Measurements from ENCODE around the gene WFDC1.

The WFDC1 gene

GRCh38 chr16:84369105-84369504 lies 74.4 kb downstream of the WFDC1 start:
- Mint-ChIP-seq H3K4me1 (peaks cover 37% of the 10 kb centered on the region), H3K27ac (no peak overlapping the region), H3K36me3 (no peaks in the 10 kb centered on the region), H3K4me3 (no peak overlapping the region), H3K27me3 (peaks cover 75% of the 10 kb centered on the region), H3K9me3 (no peaks in the 10 kb centered on the region)
- CTCF ChIA-PET = interaction anchor here (0.9 kb wide), 1 partner anchor 61 kb away, joined by 3 read pairs; no protein-coding TSS in a partner anchor
- DNase-seq = no peak

- CTCF ChIA-PET = no interaction called here
- Mint-ChIP-seq H3K4me3 (no peak overlapping the region), H3K36me3 (no peaks in the 10 kb centered on the region), H3K9me3 (no peaks in the 10 kb centered on the region), H3K4me1 (peaks cover 37% of the 10 kb centered on the region), H3K27me3 (peaks cover 73% of the 10 kb centered on the region), H3K27ac (no peak overlapping the region)
- DNase-seq = peak; percentile 39
These were observed 75.4 kb downstream of the WFDC1 start for GRCh38 chr16:84369938-84370627.

- Mint-ChIP-seq H3K27ac (no peak overlapping the region), H3K4me3 (no peak overlapping the region)
- CTCF ChIA-PET = no interaction called here
These were observed 76.3 kb downstream of the WFDC1 start for GRCh38 chr16:84370723-84371552.

GRCh38 chr16:84371553-84371865 lies 76.8 kb downstream of the WFDC1 start:
- Mint-ChIP-seq H3K4me3 (no peak overlapping the region), H3K27ac (peak overlapping the region; percentile 13), H3K4me1 (peaks cover 31% of the 10 kb centered on the region), H3K27me3 (peaks cover 79% of the 10 kb centered on the region), H3K9me3 (no peaks in the 10 kb centered on the region), H3K36me3 (no peaks in the 10 kb centered on the region)
- CTCF ChIA-PET = no interaction called here
- DNase-seq = no peak

More at GRCh38 chr16:84370723-84371552, 76.3 kb downstream of the WFDC1 start:
- no peak for DNase-seq
- H3K9me3 Mint-ChIP-seq = no peaks in the 10 kb centered on the region
- H3K4me1 Mint-ChIP-seq = peaks cover 37% of the 10 kb centered on the region
- H3K36me3 Mint-ChIP-seq = no peaks in the 10 kb centered on the region
- H3K27me3 Mint-ChIP-seq = peaks cover 79% of the 10 kb centered on the region

GRCh38 chr16:84373907-84374489 lies 79.3 kb downstream of the WFDC1 start:
- H3K4me1 Mint-ChIP-seq = peaks cover 17% of the 10 kb centered on the region
- no peaks in the 10 kb centered on the region for H3K36me3 Mint-ChIP-seq
- CTCF ChIA-PET = interaction anchor here (0.6 kb wide), 1 partner anchor 9 kb away, joined by 4 read pairs; no protein-coding TSS in a partner anchor
- no peak overlapping the region for H3K4me3 Mint-ChIP-seq
- H3K27ac Mint-ChIP-seq = no peak overlapping the region
- H3K9me3 Mint-ChIP-seq = no peaks in the 10 kb centered on the region
- no peak for DNase-seq
- H3K27me3 Mint-ChIP-seq = peaks cover 77% of the 10 kb centered on the region

- Mint-ChIP-seq H3K9me3 (no peaks in the 10 kb centered on the region), H3K4me1 (peaks cover 19% of the 10 kb centered on the region), H3K4me3 (no peak overlapping the region), H3K36me3 (no peaks in the 10 kb centered on the region), H3K27me3 (peaks cover 65% of the 10 kb centered on the region), H3K27ac (no peak overlapping the region)
- no peak for DNase-seq
- CTCF ChIA-PET = no interaction called here
These were observed 83.4 kb downstream of the WFDC1 start for GRCh38 chr16:84378099-84378498.

- H3K4me1 Mint-ChIP-seq = peaks cover 19% of the 10 kb centered on the region
- H3K27me3 Mint-ChIP-seq = peaks cover 61% of the 10 kb centered on the region
- H3K4me3 Mint-ChIP-seq = no peak overlapping the region
- CTCF ChIA-PET = no interaction called here
- H3K9me3 Mint-ChIP-seq = no peaks in the 10 kb centered on the region
- DNase-seq = no peak
- H3K27ac Mint-ChIP-seq = no peak overlapping the region
- H3K36me3 Mint-ChIP-seq = no peaks in the 10 kb centered on the region
These were observed 83.9 kb downstream of the WFDC1 start for GRCh38 chr16:84378567-84378966.

GRCh38 chr16:84379008-84379708 lies 84.5 kb downstream of the WFDC1 start:
- no peak for DNase-seq
- Mint-ChIP-seq H3K4me1 (peaks cover 19% of the 10 kb centered on the region), H3K36me3 (no peaks in the 10 kb centered on the region), H3K27ac (no peak overlapping the region), H3K4me3 (no peak overlapping the region), H3K27me3 (peaks cover 61% of the 10 kb centered on the region), H3K9me3 (no peaks in the 10 kb centered on the region)
- CTCF ChIA-PET = no interaction called here
